ENCODE data around the gene EP300. TPM values are rescaled to one million over a fixed set of nuclear protein-coding genes. Genes with fewer than 3 reads are reported as not detected.

The EP300 gene
- total RNA-seq, 2 donors from 2014 or later, result 28.6 to 31.5 TPM

Other genes with a start within 250 kb of the EP300 start
- 100 to 1,000 TPM; 168 to 171 TPM for gene ST13, start 236.0 kb upstream of the EP300 start, total RNA-seq
- 10 to 100 TPM; 18.5 to 21.2 TPM for gene XPNPEP3, start 235.4 kb upstream of the EP300 start, total RNA-seq
- not detected for gene DNAJB7, start 230.5 kb upstream of the EP300 start, total RNA-seq
- 10 to 100 TPM; 59.3 to 61.4 TPM for gene RBX1, start 141.2 kb upstream of the EP300 start, total RNA-seq
- gene L3MBTL2, start 112.7 kb downstream of the EP300 start, total RNA-seq, result 10 to 100 TPM; 13.6 to 15.4 TPM
- gene CHADL, start 148.3 kb downstream of the EP300 start, total RNA-seq, result 10 to 100 TPM in 1 of 2 donors, 1 to 10 TPM in 1; 7.7 to 14.4 TPM
- gene RANGAP1, start 193.6 kb downstream of the EP300 start, total RNA-seq, result 10 to 100 TPM; 33.7 to 34.0 TPM
- gene ZC3H7B, start 208.9 kb downstream of the EP300 start, total RNA-seq, result 10 to 100 TPM; 35.0 to 39.3 TPM